HEK293T (cell line): ENCODE results near the gene RGS16.

ENCODE experiments used
- BHLHE40 ChIP-seq: fragments of 450-650 bp; IDR thresholded peaks from 2 replicates; pipeline ENCODE4 v1.6.1; 2016; ENCODE audit warnings: mild to moderate bottlenecking, moderate library complexity, borderline replicate concordance
- ELF4 ChIP-seq: fragments of 450-650 bp; IDR thresholded peaks from 2 replicates; pipeline ENCODE4 v1.6.1; 2017; ENCODE audit warnings: antibody characterized with exemption
- FOXK2 ChIP-seq: fragments of 450-650 bp; IDR thresholded peaks from 2 replicates; pipeline ENCODE4 v1.6.1; 2016; ENCODE audit warnings: mild to moderate bottlenecking
- FOXM1 ChIP-seq: fragments of 450-650 bp; IDR thresholded peaks from 2 replicates; pipeline ENCODE4 v1.6.1; 2017; ENCODE audit warnings: mild to moderate bottlenecking, borderline replicate concordance
- HDGF ChIP-seq: fragments of 450-650 bp; IDR thresholded peaks from 2 replicates; pipeline ENCODE4 v1.6.1; 2017; ENCODE audit warnings: antibody characterized with exemption, borderline replicate concordance
- NFRKB ChIP-seq: fragments of 450-650 bp; IDR thresholded peaks from 2 replicates; pipeline ENCODE4 v1.6.1; 2016; ENCODE audit warnings: mild to moderate bottlenecking, moderate library complexity
- PKNOX1 ChIP-seq: fragments of 450-650 bp; IDR thresholded peaks from 2 replicates; pipeline ENCODE4 v1.6.1; 2016
- SP1 ChIP-seq: fragments of 450-650 bp; IDR thresholded peaks from 2 replicates; pipeline ENCODE4 v1.6.1; 2017

GRCh38 chr1:182598296-182598695 is 5.9 kb downstream of the RGS16 start:
- TF ChIP-seq NFRKB (no peak), BHLHE40 (no peak), PKNOX1 (no peak), SP1 (no peak), FOXK2 (no peak), FOXM1 (no peak), ELF4 (no peak), HDGF (no peak)
